IMR-90 (cell line): Measurements from ENCODE around the gene LARGE2. TPM values are rescaled to one million over a fixed set of nuclear protein-coding genes. Genes with fewer than 3 reads are reported as not detected.

Experiments used
- ATAC-seq: fragments of 200-7000 bp; cut with Tn5 transposase; 2 replicates; pipeline ENCODE4 v1.9.1; 2020; ENCODE audit warnings: low read depth, mild to moderate bottlenecking, moderate library complexity
- BruUV-seq: library from RNA; stranded (reverse); fragments of 400-500 nt; replicated peaks from 2 replicates; lab custom pipeline; 2021; lab: Mats Ljungman, UMichigan
- CTCF ChIA-PET: fragments of 300-600 bp; formaldehyde crosslinking; extraction: SDS; loops from one replicate; lab custom pipeline; 2021; ENCODE audit warnings: antibody characterized with exemption; lab: Yijun Ruan, JAX
- POLR2A ChIA-PET: fragments of 300-600 bp; sonication (Branson Sonifier 250); formaldehyde crosslinking; loops from one replicate; lab custom pipeline; 2022; ENCODE audit warnings: antibody characterized with exemption; ENCODE audit not compliant: unreplicated experiment; lab: Charles Lee
- DNase-seq: peaks from one replicate; pipeline ENCODE4 v3.0.0; 2013
- H2AFZ ChIP-seq: replicated peaks from 2 replicates; pipeline ENCODE3; 2013; ENCODE audit warnings: low read length, mild to moderate bottlenecking; ENCODE audit not compliant: poor library complexity
- H2AK5ac ChIP-seq: 2 replicates; pipeline ENCODE4 v1.6.1; 2013; ENCODE audit warnings: low read depth, low read length, inconsistent platforms
- H2AK9ac ChIP-seq: replicated peaks from 2 replicates; pipeline ENCODE3; 2013; ENCODE audit warnings: mild to moderate bottlenecking, low read depth, low read length, moderate library complexity; ENCODE audit not compliant: poor library complexity
- H2BK120ac ChIP-seq: 2 replicates; pipeline ENCODE4 v1.6.1; 2013; ENCODE audit warnings: low read depth, low read length, inconsistent platforms
- H2BK15ac ChIP-seq: 3 replicates; pipeline ENCODE4 v1.6.1; 2013; ENCODE audit warnings: low read depth, low read length, inconsistent platforms
- H2BK20ac ChIP-seq: 2 replicates; pipeline ENCODE4 v1.6.1; 2013; ENCODE audit warnings: low read depth, mild to moderate bottlenecking, inconsistent platforms, low read length, moderate library complexity
- H2BK5ac ChIP-seq: 2 replicates; pipeline ENCODE4 v1.6.1; 2013; ENCODE audit warnings: mild to moderate bottlenecking, low read depth, low read length, inconsistent platforms; ENCODE audit not compliant: poor library complexity, severe bottlenecking
- H3K14ac ChIP-seq: replicated peaks from 2 replicates; pipeline ENCODE4 v1.6.1; 2013; ENCODE audit warnings: low read depth, low read length, inconsistent platforms
- H3K18ac ChIP-seq: 2 replicates; pipeline ENCODE4 v1.6.1; 2013; ENCODE audit warnings: low read depth, low read length, control low read depth
- H3K23ac ChIP-seq: 2 replicates; pipeline ENCODE4 v1.6.1; 2013; ENCODE audit warnings: low read depth, low read length, inconsistent platforms
- H3K27ac ChIP-seq: 2 replicates; pipeline ENCODE4 v1.5.1; 2013; ENCODE audit warnings: mild to moderate bottlenecking, control low read depth, low read length; ENCODE audit not compliant: insufficient read depth
- H3K27me3 ChIP-seq: 2 replicates; pipeline ENCODE4 v1.6.1; 2013; ENCODE audit warnings: low read length; ENCODE audit not compliant: control insufficient read depth, insufficient read depth
- H3K36me3 ChIP-seq: 2 replicates; pipeline ENCODE4 v1.6.1; 2013; ENCODE audit warnings: low read length, mixed read lengths; ENCODE audit not compliant: control insufficient read depth, insufficient read depth
- H3K4ac ChIP-seq: 2 replicates; pipeline ENCODE4 v1.6.1; 2013; ENCODE audit warnings: low read depth, low read length, inconsistent platforms
- H3K4me1 ChIP-seq: 2 replicates; pipeline ENCODE4 v1.6.1; 2013; ENCODE audit warnings: low read length, mixed read lengths; ENCODE audit not compliant: control insufficient read depth, insufficient read depth
- H3K4me2 ChIP-seq: 2 replicates; pipeline ENCODE4 v1.6.1; 2013; ENCODE audit warnings: low read depth, mild to moderate bottlenecking, control low read depth, low read length, moderate library complexity
- H3K4me3 ChIP-seq: 2 replicates; pipeline ENCODE4 v1.5.1; 2013; ENCODE audit warnings: low read depth, mild to moderate bottlenecking, control low read depth, low read length, moderate library complexity; ENCODE audit not compliant: insufficient read depth
- H3K56ac ChIP-seq: 2 replicates; pipeline ENCODE4 v1.6.1; 2013; ENCODE audit warnings: low read length, inconsistent platforms; ENCODE audit not compliant: insufficient read depth; ENCODE audit errors: extremely low read depth
- H3K79me1 ChIP-seq, 2 experiments: 2 replicates each; pipeline ENCODE4 v1.6.1; 2013; ENCODE audit warnings: low read length in 2 of 2, inconsistent platforms in 1 of 2, low read depth in 1 of 2
- H3K9ac ChIP-seq: 2 replicates; pipeline ENCODE4 v1.6.1; 2013; ENCODE audit warnings: low read depth, low read length, control low read depth
- H3K9me1 ChIP-seq: 2 replicates; pipeline ENCODE4 v1.6.1; 2013; ENCODE audit warnings: low read length, inconsistent platforms; ENCODE audit not compliant: insufficient read depth
- H3K9me3 ChIP-seq: 2 replicates; pipeline ENCODE4 v1.6.1; 2013; ENCODE audit warnings: low read length; ENCODE audit not compliant: control insufficient read depth, insufficient read depth
- H4K20me1 ChIP-seq: 2 replicates; pipeline ENCODE4 v1.6.1; 2013; ENCODE audit warnings: low read length, inconsistent platforms; ENCODE audit not compliant: insufficient read depth
- H4K5ac ChIP-seq: 2 replicates; pipeline ENCODE4 v1.6.1; 2013; ENCODE audit warnings: mild to moderate bottlenecking, low read depth, low read length, control low read depth
- H4K8ac ChIP-seq, 2 experiments: 2 replicates each; pipeline ENCODE4 v1.6.1; 2013; ENCODE audit warnings: low read depth in 2 of 2, low read length in 2 of 2, control low read depth in 1 of 2, inconsistent platforms in 1 of 2
- H4K91ac ChIP-seq: 2 replicates; pipeline ENCODE4 v1.6.1; 2013; ENCODE audit warnings: low read depth, low read length, inconsistent platforms; ENCODE audit not compliant: insufficient read depth
- CHD1 ChIP-seq: IDR thresholded peaks from 2 replicates; pipeline ENCODE4 v1.6.1; 2012; ENCODE audit warnings: low read depth, low read length, improper control_type of control experiment
- ELK1 ChIP-seq: fragments of 150-350 bp; IDR thresholded peaks from 2 replicates; pipeline ENCODE4 v1.6.1; 2016; ENCODE audit warnings: low read depth, mild to moderate bottlenecking, low read length, moderate library complexity, borderline replicate concordance
- MAFK ChIP-seq: IDR thresholded peaks from 2 replicates; pipeline ENCODE4 v1.6.1; 2012; ENCODE audit warnings: low read depth, low read length, improper control_type of control experiment
- MXI1 ChIP-seq: IDR thresholded peaks from 2 replicates; pipeline ENCODE4 v1.6.1; 2012; ENCODE audit warnings: low read depth, mild to moderate bottlenecking, low read length, moderate library complexity, borderline replicate concordance
- NFE2L2 ChIP-seq: fragments of 150-350 bp; IDR thresholded peaks from 2 replicates; pipeline ENCODE4 v1.6.1; 2016; ENCODE audit warnings: low read depth, mild to moderate bottlenecking, low read length
- RFX5 ChIP-seq: IDR thresholded peaks from 2 replicates; pipeline ENCODE4 v1.8.0; 2012; ENCODE audit warnings: low read depth, mild to moderate bottlenecking, low read length, moderate library complexity
- WGBS, 2 experiments: methylation state at CpG; one replicate each; pipeline versions ENCODE4 v1.1.5 to v1.1.7; 2013; ENCODE audit warnings: missing lambda C conversion rate in 2 of 2; ENCODE audit not compliant: insufficient read length in 1 of 2; ENCODE audit errors: extremely low coverage in 2 of 2; 5-methylcytosine and 5-hydroxymethylcytosine counted together
- dilution Hi-C: fragments of 300-500 bp; cut with HindIII; formaldehyde crosslinking; loops from one replicate; pipeline ENCODE4 v1.14.3; 2018; ENCODE audit warnings: low sequenced_read_pairs; ENCODE audit not compliant: unreplicated experiment
- in situ Hi-C: fragments of 300-500 bp; cut with MboI; formaldehyde crosslinking; loops from 3 replicates; pipeline ENCODE4 v1.14.3; 2019; ENCODE audit warnings: low sequenced_read_pairs, inconsistent platforms, mixed read lengths
- intact Hi-C: fragments of 100-400 bp; cut with micrococcal nuclease; formaldehyde crosslinking; loops from 2 replicates; pipeline ENCODE4 v1.10.0; 2022
- polyA plus RNA-seq, 3 experiments: library from polyadenylated mRNA; depleted of rRNA; stranded (reverse); fragments of >200 nt; gene quantifications; 2 replicates each; pipeline ENCODE4 v1.2.3, GENCODE V29; 2012; ENCODE audit warnings: low replicate concordance in 1 of 3
- total RNA-seq: library from RNA; depleted of rRNA; stranded (reverse); fragments of >200 nt; gene quantifications from 2 replicates; pipeline ENCODE4 v1.2.3, GENCODE V29; 2012

Gene LARGE2
- total and polyA plus RNA-seq, 2 of the 4 experiments (the other 2 are of a cell fraction), result 0.03 TPM; not detected in 1

- no peak overlapping the region for H2AFZ ChIP-seq
- H4K91ac ChIP-seq, result no peak overlapping the region
- no peak overlapping the region for H3K56ac ChIP-seq
- H3K27me3 ChIP-seq, result peaks cover 4% of the 10 kb centered on the region; the same call in 1 of the 2 replicates
- H3K9ac ChIP-seq, result no peak overlapping the region
- H3K23ac ChIP-seq, result no peak overlapping the region
- intact Hi-C loops (no loop called here), dilution Hi-C loops (no loop called here), in situ Hi-C loops (no loop called here)
- WGBS, 2 experiments, result 75% methylated on average over 22 of the region's 56 CpGs; no CpG with 5 or more reads in 1 of the 2 experiments
- H2AK9ac ChIP-seq, result no peak overlapping the region
- H3K14ac ChIP-seq, result no peak overlapping the region
- no peak overlapping the region for H2AK5ac ChIP-seq
- no TSS peak for BruUV-seq
- TF ChIP-seq ELK1 (no peak), MAFK (no peak), NFE2L2 (no peak), CHD1 (no peak), MXI1 (no peak), RFX5 (no peak)
- no peak overlapping the region for H2BK20ac ChIP-seq
- DNase-seq, result no peak
- peaks cover 15% of the 10 kb centered on the region for H3K36me3 ChIP-seq
- peaks cover 0 to 4% of the 10 kb centered on the region in 2 experiments; a peak in 1 of 4 replicates for H3K79me1 ChIP-seq
- ChIA-PET POLR2A (no interaction called here), CTCF (no interaction called here)
- H3K4me2 ChIP-seq, result no peak overlapping the region
- H4K20me1 ChIP-seq, result peaks cover 19% of the 10 kb centered on the region
- no peak overlapping the region for H2BK15ac ChIP-seq
- no peak overlapping the region for H2BK120ac ChIP-seq
- ATAC-seq, result no peak
- H4K8ac ChIP-seq, result no peak overlapping the region
- no peaks in the 10 kb centered on the region for H3K9me3 ChIP-seq
- no peak overlapping the region for H3K4ac ChIP-seq
- H3K27ac ChIP-seq, result no peak overlapping the region
- no peak overlapping the region for H3K18ac ChIP-seq
- H3K4me3 ChIP-seq, result no peak overlapping the region
- no peak overlapping the region for H4K5ac ChIP-seq
- no peak overlapping the region for H2BK5ac ChIP-seq
- peaks cover 7% of the 10 kb centered on the region; the same call in 1 of the 2 replicates for H3K4me1 ChIP-seq
- no peaks in the 10 kb centered on the region for H3K9me1 ChIP-seq
These were observed 19.7 kb upstream of the LARGE2 start for GRCh38 chr11:45902452-45903380.
